GM10847 (cell line): ENCODE results near the gene HIVEP3.

Source experiments
- POLR2A ChIP-seq: IDR thresholded peaks from 2 replicates; pipeline ENCODE4 v1.6.1; 2011; ENCODE audit not compliant: insufficient read length; ENCODE audit errors: extremely low read depth

The HIVEP3 gene

GRCh38 chr1:41586230-41586629 is 332.5 kb downstream of the HIVEP3 start:
- no peak for TF ChIP-seq POLR2A

DNA sequence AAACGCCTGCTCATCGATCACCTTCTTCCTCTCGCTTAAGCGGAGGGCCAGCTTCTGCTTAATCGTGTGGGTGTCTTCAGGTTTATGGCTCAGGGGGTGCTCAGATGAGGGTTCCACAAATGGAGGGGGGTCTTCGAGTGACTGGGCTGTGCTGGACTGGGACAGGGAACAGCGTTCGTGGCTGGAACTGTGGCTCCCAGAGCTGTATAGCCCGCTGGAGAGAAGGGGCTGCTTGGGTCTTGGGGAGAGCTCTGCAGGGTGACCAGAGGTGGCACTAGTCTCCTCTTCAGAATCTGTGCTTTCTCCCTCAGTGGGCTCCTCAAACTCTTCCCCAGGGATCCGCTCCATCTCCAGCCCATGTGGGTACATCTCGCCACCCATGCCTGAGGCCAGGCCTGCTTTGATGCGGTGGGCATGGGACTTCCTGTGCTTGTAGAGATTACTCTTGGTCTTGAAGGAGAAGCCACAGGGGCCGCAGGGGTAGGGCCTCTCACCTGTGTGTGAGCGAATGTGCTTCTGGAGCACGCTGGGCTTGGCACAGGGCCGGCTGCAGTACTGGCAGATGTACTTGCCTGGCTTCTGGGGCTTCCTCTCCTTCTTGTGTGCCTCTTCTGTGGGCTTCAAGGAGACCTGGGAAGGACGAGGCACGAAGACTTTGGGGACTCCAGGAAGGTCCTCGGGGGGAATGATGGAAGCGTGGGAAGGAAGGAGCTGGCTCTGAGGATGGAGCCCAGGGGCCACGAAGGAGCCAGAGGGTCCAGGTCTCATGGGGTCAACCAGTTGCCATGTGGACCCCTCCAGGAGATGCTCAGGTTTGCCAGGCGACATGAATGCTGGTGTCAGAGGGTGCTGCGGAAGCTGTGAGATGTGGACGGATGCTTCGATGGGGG is 334.8 kb downstream of the HIVEP3 start:
- TF ChIP-seq POLR2A, result no peak

DNA sequence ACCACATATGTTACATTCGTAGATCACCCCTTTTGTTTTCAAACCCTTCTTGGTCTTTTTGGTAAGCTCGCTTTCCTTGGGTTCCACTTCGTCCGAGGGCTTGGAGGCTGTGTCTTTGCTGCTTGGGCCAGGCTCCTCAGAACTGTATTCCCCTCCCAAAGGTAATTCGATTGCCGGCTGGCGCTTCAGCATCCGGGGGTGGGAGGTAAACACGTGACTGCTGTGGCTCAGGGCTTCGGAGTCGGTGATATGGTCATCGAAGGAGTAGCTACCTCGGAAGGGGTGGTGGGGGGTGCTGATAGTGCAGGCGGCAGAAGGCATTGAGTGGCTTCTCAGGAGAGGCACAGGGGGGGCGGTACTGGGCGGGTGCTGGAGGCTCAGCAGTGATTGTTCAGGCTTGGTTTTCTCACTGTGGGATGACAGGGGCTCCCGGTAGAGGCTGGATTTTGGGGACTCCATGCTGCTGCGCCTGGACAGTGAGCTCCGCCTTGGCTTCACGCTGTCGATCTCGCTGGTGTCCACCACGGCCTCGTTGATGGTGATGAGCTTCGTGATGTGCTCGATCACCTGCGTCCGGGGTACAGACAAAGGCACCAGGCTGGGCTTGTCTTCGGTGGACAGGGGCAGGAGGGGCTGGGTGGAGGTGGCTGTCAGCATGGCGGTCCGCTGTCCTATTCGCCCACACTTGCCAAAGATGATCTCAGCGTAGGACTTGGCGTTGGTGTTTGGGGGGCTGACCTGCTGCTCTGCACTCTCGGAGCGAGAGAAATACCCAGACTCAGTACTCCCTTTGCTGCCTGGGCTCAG is 335.7 kb downstream of the HIVEP3 start:
- no peak for TF ChIP-seq POLR2A

- no peak for TF ChIP-seq POLR2A
Observed at GRCh38 chr1:41582351-41582750, 336.4 kb downstream of the HIVEP3 start.

- TF ChIP-seq POLR2A, result no peak
Observed at GRCh38 chr1:41582004-41582325, 336.8 kb downstream of the HIVEP3 start.

- TF ChIP-seq POLR2A, result no peak
Observed at GRCh38 chr1:41581216-41582003, 337.3 kb downstream of the HIVEP3 start.

GRCh38 chr1:41580520-41581172 is 338.1 kb downstream of the HIVEP3 start:
- TF ChIP-seq POLR2A, result no peak

DNA sequence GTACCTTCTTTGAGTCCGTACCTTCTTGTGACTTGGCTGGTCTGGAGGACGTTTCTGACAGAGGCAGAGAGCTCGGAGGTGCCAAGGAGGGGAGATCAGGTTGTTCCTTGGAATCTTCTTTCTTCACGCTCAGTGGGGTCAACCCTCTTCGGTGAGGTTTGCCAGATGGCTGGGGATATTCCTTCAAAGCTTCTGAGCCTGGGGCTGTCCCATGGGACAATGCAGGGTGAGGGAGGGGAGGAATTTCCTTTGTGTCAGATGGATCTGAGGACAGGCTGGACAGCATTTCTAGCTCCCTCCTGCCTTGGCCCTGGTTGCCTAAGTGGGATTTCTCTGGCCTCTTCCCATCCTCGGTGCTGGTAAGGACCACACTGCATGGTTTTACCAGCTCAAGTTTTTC is 338.7 kb downstream of the HIVEP3 start:
- no peak for TF ChIP-seq POLR2A

- no peak for TF ChIP-seq POLR2A
Observed at GRCh38 chr1:41578712-41579335, 339.9 kb downstream of the HIVEP3 start.

DNA sequence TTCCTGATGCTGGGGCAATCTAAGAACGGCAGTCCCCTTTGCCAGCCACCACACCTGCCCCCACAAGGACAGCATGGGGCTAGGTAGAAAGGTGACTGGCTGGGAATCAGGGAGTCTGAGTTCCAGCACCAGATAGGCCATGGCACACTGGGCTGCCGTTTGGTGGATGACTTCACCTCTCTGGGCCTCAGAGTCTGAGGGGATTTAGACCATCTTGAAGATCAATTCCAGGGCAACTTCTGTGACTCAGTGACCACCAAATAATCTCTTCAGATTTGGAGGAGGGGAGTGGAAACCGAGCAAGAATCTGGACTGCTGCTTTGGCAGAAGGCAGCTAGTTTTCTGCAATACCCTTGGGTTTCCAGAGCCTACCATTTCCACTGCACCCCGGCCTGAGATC is 342.1 kb downstream of the HIVEP3 start:
- no peak for TF ChIP-seq POLR2A

GRCh38 chr1:41576206-41576605 is 342.5 kb downstream of the HIVEP3 start:
- no peak for TF ChIP-seq POLR2A

DNA sequence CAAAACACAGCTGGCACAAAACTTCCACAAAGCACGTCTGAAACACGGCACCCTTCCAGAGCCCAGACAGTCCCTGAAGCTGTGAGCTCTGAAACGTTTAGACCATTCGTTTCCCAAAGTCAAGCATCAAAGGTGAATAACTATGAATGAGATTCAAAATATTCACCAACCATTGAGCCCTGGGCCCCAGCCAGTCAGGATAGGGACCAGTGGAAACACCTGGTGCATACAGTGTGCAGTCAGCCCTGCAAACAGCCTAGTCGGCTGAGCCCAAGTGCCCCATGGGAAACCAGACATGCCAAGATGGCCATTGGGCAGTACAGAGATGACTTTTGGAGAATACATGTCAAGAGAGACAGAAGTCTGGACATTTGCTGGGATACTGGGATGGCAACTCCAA is 343.9 kb downstream of the HIVEP3 start:
- no peak for TF ChIP-seq POLR2A

- no peak for TF ChIP-seq POLR2A
Observed at GRCh38 chr1:41573785-41574713, 344.7 kb downstream of the HIVEP3 start.

DNA sequence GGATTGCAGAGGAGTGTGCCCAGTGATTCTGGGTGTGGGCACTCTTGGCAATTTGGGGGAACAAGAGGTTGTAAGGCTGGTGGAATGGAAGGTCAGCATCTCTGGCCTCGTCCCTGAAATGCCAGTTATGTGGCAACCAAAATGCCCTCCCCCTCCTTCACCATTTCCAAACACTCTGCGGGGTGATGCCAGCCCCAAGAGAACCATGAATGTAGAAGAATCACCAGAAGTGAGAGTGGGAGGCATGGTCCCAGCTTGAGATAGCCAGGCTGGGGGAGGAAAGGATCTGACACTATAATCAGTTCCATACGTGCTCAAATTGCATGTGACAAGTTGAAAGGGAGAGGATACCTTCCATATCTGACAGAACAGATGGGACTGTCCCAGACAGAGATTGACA is 345.5 kb downstream of the HIVEP3 start:
- TF ChIP-seq POLR2A, result no peak
